Keratinocyte (primary cell): ENCODE measurements around the gene TM9SF1. TPM values are rescaled to one million over a fixed set of nuclear protein-coding genes. Genes with fewer than 3 reads are reported as not detected.

ENCODE experiments used
- DNase-seq: peaks from one replicate; pipeline ENCODE4 v3.0.0-alpha.2; 2011; ENCODE audit warnings: low read depth, missing footprints, low spot score
- FAIRE-seq: peaks from 2 replicates; lab custom pipeline; 2011; peaks lifted over from hg19 to GRCh38; lab: Jason Lieb, UNC
- H2AFZ ChIP-seq: 2 replicates; pipeline ENCODE4 v1.6.0; 2012; ENCODE audit warnings: low read length, control low read depth, inconsistent platforms; ENCODE audit not compliant: control insufficient read depth
- H3K27ac ChIP-seq: 2 replicates; pipeline ENCODE4 v1.5.1; 2011; ENCODE audit warnings: low read length; ENCODE audit not compliant: control insufficient read depth, insufficient read depth
- H3K27me3 ChIP-seq: 3 replicates; pipeline ENCODE4 v1.6.0; 2011; ENCODE audit warnings: low read length; ENCODE audit not compliant: control insufficient read depth, insufficient read depth; ENCODE audit errors: extremely low read depth
- H3K36me3 ChIP-seq, 2 experiments: 2 replicates in 1 of 2; 3 replicates in 1 of 2; pipeline ENCODE4 v1.5.1; 2011; ENCODE audit warnings: low read length in 2 of 2, mild to moderate bottlenecking in 1 of 2; ENCODE audit not compliant: control insufficient read depth in 2 of 2, insufficient read depth in 2 of 2; ENCODE audit errors: extremely low read depth in 1 of 2
- H3K4me1 ChIP-seq: 3 replicates; pipeline ENCODE4 v1.5.1; 2011; ENCODE audit warnings: low read length; ENCODE audit not compliant: control insufficient read depth, insufficient read depth; ENCODE audit errors: extremely low read depth
- H3K4me2 ChIP-seq: 3 replicates; pipeline ENCODE4 v1.6.0; 2011; ENCODE audit warnings: low read depth, low read length; ENCODE audit not compliant: control insufficient read depth, insufficient read depth; ENCODE audit errors: extremely low read depth
- H3K4me3 ChIP-seq, 3 experiments: fragments of 200-600 bp in 1 of 3; sonication (generic) in 1 of 3; 2 replicates in 2 of 3; 3 replicates in 1 of 3; pipeline ENCODE4 v1.5.1; 2011 to 2016; ENCODE audit warnings: low read length in 3 of 3, mild to moderate bottlenecking in 3 of 3, control low read depth in 2 of 3, inconsistent platforms in 1 of 3, low read depth in 1 of 3, mixed read lengths in 1 of 3, mixed run types in 1 of 3, moderate library complexity in 1 of 3; ENCODE audit not compliant: control insufficient read depth in 2 of 3, insufficient read depth in 2 of 3; ENCODE audit errors: extremely low read depth in 1 of 3
- H3K79me2 ChIP-seq: 2 replicates; pipeline ENCODE4 v1.6.0; 2012; ENCODE audit warnings: low read length; ENCODE audit not compliant: control insufficient read depth, insufficient read depth
- H3K9ac ChIP-seq: 3 replicates; pipeline ENCODE4 v1.6.0; 2011; ENCODE audit warnings: low read length; ENCODE audit not compliant: control insufficient read depth, insufficient read depth; ENCODE audit errors: extremely low read depth
- H3K9me1 ChIP-seq: 3 replicates; pipeline ENCODE4 v1.6.0; 2011; ENCODE audit warnings: low read length; ENCODE audit not compliant: control insufficient read depth, insufficient read depth; ENCODE audit errors: extremely low read depth
- H3K9me3 ChIP-seq: 2 replicates; pipeline ENCODE4 v1.5.1; 2012; ENCODE audit warnings: low read depth, low read length; ENCODE audit not compliant: control insufficient read depth
- H4K20me1 ChIP-seq: 3 replicates; pipeline ENCODE4 v1.6.0; 2011; ENCODE audit warnings: low read length; ENCODE audit not compliant: control insufficient read depth, insufficient read depth; ENCODE audit errors: extremely low read depth
- EZH2 ChIP-seq: IDR thresholded peaks from one replicate; pipeline ENCODE4 v1.6.1; 2012; ENCODE audit warnings: inconsistent platforms, mild to moderate bottlenecking, low read length, moderate library complexity
- dilution Hi-C: fragments of 300-500 bp; cut with MboI; formaldehyde crosslinking; loops from one replicate; pipeline ENCODE4 v1.7.0; 2020; ENCODE audit warnings: low sequenced_read_pairs; ENCODE audit not compliant: extremely low pct_ligation_motif_present
- polyA plus RNA-seq, 5 experiments: library from polyadenylated mRNA; depleted of rRNA in 3 of 5; stranded (reverse) in 3 of 5; stranded (forward) in 1 of 5; unstranded in 1 of 5; fragments of >200 nt; gene quantifications; 1 replicate in 1 of 5; 2 replicates in 3 of 5; 3 replicates in 1 of 5; pipeline versions ENCODE4 v1.2.1 to v1.2.3, GENCODE V29; 2011 to 2012; ENCODE audit warnings: missing spikeins in 2 of 5, low read depth in 1 of 5, low replicate concordance in 1 of 5
- TF ChIP-seq, protein P1 (sequence below), 3 experiments: IDR thresholded peaks in 1 of 3; conservative IDR thresholded peaks in 1 of 3; optimal IDR thresholded peaks in 1 of 3; 2 replicates in 2 of 3; 3 replicates in 1 of 3; pipeline versions ENCODE3 to v1.5.1; 2011; ENCODE audit warnings: low read length in 3 of 3, mild to moderate bottlenecking in 3 of 3, moderate library complexity in 2 of 3, control low read depth in 1 of 3, inconsistent platforms in 1 of 3; ENCODE audit not compliant: insufficient read depth in 2 of 3; ENCODE audit errors: extremely low read depth in 1 of 3

Gene TM9SF1
- polyA plus RNA-seq, 1 donor (not counting 4 experiments of a cell fraction or from before 2014, with no cell fraction given), result 19.2 TPM

DNA sequence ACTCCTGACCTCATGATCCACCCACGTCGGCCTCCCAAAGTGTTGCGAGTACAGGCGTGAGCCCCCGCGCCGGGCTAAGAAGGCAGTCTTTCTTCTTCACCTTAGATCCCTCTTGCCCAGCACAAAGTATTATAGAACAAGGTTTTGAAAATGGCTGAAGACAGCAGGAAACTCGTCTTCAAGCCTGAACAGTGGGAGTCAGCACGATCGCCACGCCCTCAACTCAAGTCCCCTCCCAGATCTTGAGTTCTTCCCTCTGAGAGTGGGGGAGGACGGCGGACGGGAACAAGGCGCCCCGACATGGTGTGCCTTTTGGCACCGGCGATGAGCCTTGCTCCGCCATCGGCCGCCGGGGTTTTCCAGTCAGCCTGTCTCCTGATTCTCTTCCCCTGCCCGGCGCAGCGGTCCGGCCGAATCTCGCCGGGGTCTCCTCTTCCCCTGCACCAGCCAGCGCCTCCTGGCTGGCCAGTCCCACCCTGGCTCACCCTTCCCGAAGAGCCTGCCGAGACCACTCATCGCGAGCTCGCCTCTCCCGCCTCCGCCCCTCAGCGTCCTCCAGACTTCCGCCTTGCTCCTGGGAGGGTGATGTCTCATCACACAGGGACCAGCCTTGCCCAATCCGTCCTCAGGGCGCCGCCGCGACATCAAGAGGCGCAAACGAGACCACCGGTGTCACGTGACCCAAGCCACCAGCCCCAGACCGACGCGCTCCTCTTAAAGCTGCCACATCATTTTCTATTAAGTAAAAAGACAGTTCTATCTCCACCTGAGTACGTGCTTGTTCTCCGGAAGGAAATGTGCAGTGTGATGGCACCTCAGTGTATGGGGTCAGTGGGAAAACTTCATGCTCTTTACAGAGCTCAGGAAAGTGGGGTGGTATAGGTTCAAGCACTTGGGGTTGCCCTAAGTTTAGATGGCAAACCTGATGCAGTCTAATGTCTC lies 18.0 kb upstream of the TM9SF1 start, which contains the start of gene CHMP4A:
CHMP4A (minus strand) TSS at position 565 of the 942 bp plus-strand sequence; CDS start at position 516, 49 bp downstream.
- FAIRE-seq, result peak; percentile 60

DNA sequence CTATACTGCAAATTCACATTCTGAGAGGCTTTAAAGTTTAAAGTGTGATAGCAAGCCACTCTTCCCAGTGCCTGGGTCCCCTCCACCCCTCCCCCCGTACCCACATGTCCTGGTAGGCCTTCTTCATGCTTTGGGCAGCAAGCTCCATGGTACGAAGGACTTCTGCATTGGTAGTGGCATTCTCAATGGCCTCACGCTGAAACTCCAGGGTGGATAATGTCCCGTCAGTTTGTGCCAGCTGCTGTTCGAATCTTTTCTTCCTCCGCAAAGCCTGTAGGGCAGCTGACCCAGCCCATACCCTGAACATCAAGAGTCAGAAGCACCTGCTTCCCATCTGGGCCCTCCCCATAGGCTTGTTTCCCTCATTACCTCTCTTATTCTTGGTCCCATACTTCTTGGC lies 16.1 kb upstream of the TM9SF1 start:
- H3K9me3 ChIP-seq, result no peaks in the 10 kb centered on the region
- H3K4me3 ChIP-seq, result no peak overlapping the region
- peaks cover 11% of the 10 kb centered on the region for H3K4me1 ChIP-seq
- no peak overlapping the region for H3K27ac ChIP-seq
- H3K4me2 ChIP-seq, result no peak overlapping the region
- dilution Hi-C loops, result no loop called here
- H4K20me1 ChIP-seq, result no peaks in the 10 kb centered on the region
- H2AFZ ChIP-seq, result no peak overlapping the region
- no peaks in the 10 kb centered on the region for H3K27me3 ChIP-seq
- peaks cover 4% of the 10 kb centered on the region for H3K79me2 ChIP-seq
- H3K9ac ChIP-seq, result no peak overlapping the region
- peaks cover 18 to 25% of the 10 kb centered on the region in 2 experiments for H3K36me3 ChIP-seq
- TF ChIP-seq, protein P1, sequence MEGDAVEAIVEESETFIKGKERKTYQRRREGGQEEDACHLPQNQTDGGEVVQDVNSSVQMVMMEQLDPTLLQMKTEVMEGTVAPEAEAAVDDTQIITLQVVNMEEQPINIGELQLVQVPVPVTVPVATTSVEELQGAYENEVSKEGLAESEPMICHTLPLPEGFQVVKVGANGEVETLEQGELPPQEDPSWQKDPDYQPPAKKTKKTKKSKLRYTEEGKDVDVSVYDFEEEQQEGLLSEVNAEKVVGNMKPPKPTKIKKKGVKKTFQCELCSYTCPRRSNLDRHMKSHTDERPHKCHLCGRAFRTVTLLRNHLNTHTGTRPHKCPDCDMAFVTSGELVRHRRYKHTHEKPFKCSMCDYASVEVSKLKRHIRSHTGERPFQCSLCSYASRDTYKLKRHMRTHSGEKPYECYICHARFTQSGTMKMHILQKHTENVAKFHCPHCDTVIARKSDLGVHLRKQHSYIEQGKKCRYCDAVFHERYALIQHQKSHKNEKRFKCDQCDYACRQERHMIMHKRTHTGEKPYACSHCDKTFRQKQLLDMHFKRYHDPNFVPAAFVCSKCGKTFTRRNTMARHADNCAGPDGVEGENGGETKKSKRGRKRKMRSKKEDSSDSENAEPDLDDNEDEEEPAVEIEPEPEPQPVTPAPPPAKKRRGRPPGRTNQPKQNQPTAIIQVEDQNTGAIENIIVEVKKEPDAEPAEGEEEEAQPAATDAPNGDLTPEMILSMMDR (optimal IDR thresholded peaks at IDR 0.05 in 1 of 3, IDR thresholded peaks at IDR 0.05 in 1 of 3, conservative IDR thresholded peaks at IDR 0.05 in 1 of 3; ENCODE audit: extremely low read depth in 1 of 3, insufficient read depth in 2 of 3, low read length in 3 of 3), result no peak
- TF ChIP-seq EZH2, result no peak
- no peak for FAIRE-seq
- no peak for DNase-seq
- H3K9me1 ChIP-seq, result no peaks in the 10 kb centered on the region

More for the DNA sequence above, 18.0 kb upstream of the TM9SF1 start, which contains the start of gene CHMP4A:
- Histone ChIP-seq H3K27ac (peak within 1 kb of the TSS; percentile 97), H3K4me2 (peak within 1 kb of the TSS; percentile 90), H2AFZ (peak within 1 kb of the TSS; percentile 90), H3K9ac (peak within 1 kb of the TSS; percentile 97), H4K20me1 (no peaks in the 10 kb centered on the region), H3K27me3 (no peaks in the 10 kb centered on the region), H3K4me3 (peak within 1 kb of the TSS; percentile 59 to 85 (median 82)), H3K79me2 (peaks cover 8% of the 10 kb centered on the region), H3K9me1 (no peaks in the 10 kb centered on the region), H3K9me3 (no peaks in the 10 kb centered on the region), H3K4me1 (peaks cover 12% of the 10 kb centered on the region), H3K36me3 (peaks cover 9 to 22% of the 10 kb centered on the region in 2 experiments)
- dilution Hi-C loops, result no loop called here
- DNase-seq, result peak; percentile 90
- TF ChIP-seq, protein P1 (optimal IDR thresholded peaks at IDR 0.05 in 1 of 3, IDR thresholded peaks at IDR 0.05 in 1 of 3, conservative IDR thresholded peaks at IDR 0.05 in 1 of 3; ENCODE audit: extremely low read depth in 1 of 3, insufficient read depth in 2 of 3, low read length in 3 of 3), result peak in 1 of 3 experiments; percentile 14
- TF ChIP-seq EZH2, result no peak
